DMS114 treated with DMSO at 0.1 percent for 48 hours (cell line): Measurements from ENCODE around the gene LTF.
"Not testable (repeated sequence)": the region's sequence is repeated elsewhere in the genome, so short reads cannot be mapped to it uniquely, and the experiment has no call there.

Experiments used
- DNase-seq: peaks from one replicate; lab custom pipeline; 2025; ENCODE audit not compliant: unreplicated experiment; lab: John Stamatoyannopoulos, UW

The LTF gene

GRCh38 chr3:46464326-46465195 lies at the start of gene LTF:
Gene LTF (minus strand): TSS chr3:46464905. CDS start chr3:46464867, 38 bp downstream.
- DNase-seq: no peak

GRCh38 chr3:46512191-46512749 lies 47.6 kb upstream of the LTF start:
- no peak for DNase-seq

DNA sequence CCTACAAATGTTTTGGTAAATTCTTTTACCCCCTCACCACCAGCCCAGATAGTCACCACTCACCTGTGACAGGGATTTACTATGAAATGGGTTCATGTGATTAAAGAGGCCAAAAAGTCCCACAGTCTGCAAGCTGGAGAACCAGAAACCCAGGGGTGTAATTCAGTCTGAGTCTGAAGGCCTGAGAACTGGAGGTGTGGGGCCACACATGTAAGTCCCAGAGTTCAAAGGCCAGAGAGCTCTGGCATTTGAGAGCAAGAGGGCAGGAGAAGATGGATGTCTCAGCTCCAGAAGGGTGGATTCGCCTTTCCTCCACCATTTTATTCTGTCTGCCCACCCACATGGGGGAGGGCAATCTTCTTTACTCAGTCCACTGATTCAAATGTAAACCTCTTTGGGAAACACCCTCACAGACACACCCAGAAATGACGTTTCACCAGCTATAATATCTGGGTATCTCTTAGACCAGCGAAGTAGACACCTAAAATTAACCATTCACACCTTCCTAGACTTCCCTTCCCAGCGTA lies 45.0 kb upstream of the LTF start:
- no peak for DNase-seq

- no peak for DNase-seq
Observed at GRCh38 chr3:46508850-46509591, 44.3 kb upstream of the LTF start.

DNA sequence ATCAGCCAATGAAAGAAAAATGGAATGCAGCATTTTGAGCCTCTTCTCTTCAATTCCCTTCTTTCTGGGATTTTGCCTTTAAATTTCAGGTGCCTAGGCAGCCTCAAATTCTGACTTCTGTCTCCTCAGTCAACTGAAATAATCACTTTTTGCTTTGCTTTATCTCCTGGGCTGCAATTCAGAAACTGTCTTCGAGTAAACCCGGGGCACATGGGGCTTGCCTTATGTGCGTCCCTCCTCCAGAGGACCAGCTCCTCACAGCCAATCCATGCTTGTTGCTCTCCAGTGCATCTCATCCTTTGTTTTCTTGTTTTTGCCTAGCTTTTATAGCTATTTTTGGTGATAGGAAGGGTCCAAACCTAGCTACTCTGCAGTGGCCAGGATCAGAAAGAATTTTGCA lies 41.8 kb upstream of the LTF start:
- DNase-seq: no peak

- DNase-seq: no peak
Observed at GRCh38 chr3:46505953-46506352, 41.2 kb upstream of the LTF start.

DNA sequence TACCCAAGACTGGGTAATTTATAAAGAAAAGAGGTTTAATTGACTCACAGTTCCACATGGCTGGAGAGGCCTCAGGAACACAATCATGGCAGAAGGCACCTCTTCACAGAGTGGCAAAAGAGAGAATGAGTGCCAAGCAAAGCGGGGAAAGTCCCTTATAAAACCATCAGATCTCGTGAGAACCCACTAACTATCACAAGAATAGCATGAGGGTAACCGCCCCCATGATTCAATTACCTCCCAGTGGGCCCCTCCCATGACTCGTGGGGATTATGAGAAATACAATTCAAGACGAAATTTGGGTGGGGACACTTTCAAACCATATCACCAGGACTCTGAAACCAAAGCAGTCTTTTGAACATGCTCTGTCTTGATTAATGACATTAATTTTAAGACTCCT lies 40.1 kb upstream of the LTF start:
- DNase-seq: no peak

GRCh38 chr3:46503200-46503874 lies 38.6 kb upstream of the LTF start:
- no peak for DNase-seq

DNA sequence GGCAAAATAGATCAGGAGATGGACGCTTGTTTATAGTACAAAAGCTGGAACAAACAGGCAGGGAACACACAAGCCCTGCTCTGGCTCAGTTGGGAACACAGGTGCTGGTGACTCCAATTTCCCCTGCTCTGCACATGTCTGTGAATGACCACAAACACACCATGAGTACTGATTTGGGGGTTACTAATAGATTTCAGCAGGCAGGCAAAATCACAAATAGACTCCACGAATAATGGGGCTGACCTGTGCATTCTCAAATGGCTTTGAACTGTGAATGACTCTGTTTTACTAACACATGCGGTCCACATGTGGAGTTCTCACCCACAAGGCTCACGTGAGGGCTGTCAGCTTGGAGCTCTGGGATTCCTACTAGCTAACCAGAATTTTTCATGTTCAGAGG lies 37.0 kb upstream of the LTF start:
- no peak for DNase-seq

- DNase-seq: no peak
Observed at GRCh38 chr3:46500656-46501635, 36.2 kb upstream of the LTF start.

DNA sequence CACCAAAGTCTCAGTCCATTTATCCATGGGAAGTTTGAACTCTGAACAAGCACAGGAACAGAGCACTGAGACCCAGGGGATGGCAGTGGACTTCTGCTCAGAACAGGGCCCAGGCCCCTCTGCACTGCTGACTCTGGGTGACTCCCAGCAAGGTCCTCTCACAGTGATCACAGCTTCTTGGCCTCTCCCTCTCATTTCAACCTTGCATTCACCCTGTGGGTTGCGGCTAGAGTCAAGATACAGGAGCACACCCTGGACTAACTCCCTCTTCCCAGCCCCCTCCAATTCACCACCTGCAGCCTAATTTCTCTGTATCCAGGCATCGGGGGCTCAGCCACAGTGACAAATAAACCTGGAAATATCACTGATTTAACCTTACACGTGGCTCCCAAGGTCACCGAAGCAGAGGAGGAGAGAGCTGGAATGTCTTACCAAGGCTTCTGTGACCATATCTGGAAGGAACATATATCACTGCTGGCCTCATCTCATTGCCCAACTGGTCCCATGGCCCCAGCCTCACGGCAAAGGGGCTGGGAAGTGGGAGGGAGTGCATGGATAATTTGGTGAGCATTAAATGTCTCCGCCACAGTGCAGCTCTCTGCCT lies 34.3 kb upstream of the LTF start:
- no peak for DNase-seq

GRCh38 chr3:46497556-46498265 lies 33.0 kb upstream of the LTF start, which contains the start of gene RTP3:
Gene RTP3 (plus strand): TSS chr3:46497976. CDS start chr3:46498063, 87 bp downstream.
- DNase-seq: no peak

DNA sequence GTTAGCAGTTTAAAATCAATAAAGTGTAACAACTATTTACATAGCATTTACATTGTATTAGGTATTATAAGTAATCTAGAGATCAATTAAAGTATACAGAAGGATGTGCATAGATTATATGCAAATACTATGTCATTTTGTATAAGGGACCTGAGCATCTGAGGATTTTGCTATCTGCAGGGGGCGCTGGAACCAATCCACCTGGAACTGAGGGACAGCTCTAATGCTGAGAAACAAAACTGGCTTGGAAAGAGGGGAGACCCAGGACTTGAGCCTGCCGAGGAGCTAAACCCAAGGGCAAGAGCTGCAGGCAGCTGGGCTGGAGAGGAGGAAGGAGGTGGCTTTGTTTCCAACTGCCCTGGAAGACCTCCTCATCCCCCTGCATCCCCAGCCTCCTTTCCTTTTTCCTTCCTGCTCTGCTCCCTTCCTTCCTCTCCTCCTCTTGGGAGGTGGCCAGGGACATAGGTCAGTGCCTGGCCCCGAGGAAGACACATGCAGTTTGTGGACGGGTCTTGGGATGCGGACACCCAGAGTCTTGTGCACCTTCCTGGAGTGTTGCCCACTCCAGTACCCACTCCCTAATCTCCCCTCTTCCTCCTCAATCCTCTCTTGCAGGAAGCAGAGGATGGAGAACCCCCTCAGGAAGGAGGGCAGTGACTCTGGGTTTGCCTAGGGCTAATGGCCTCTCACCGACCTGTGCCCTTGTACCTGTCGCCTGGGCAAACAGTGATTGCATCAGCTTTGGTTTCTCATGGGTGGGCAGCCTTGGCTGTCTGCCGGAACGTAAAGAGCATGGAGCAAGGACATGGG lies 32.2 kb upstream of the LTF start:
- no peak for DNase-seq

GRCh38 chr3:46495901-46496456 lies 31.3 kb upstream of the LTF start:
- DNase-seq: no peak

- DNase-seq: not testable (repeated sequence)
Observed at GRCh38 chr3:46494491-46494890, 29.8 kb upstream of the LTF start.

- no peak for DNase-seq
Observed at GRCh38 chr3:46492890-46493547, 28.3 kb upstream of the LTF start.
